GM06990 (cell line): ENCODE measurements around the gene FBXO15.

Experiments used
- DNase-seq: peaks from one replicate; pipeline ENCODE4 v3.0.0-alpha.2; 2011; ENCODE audit not compliant: insufficient read length; ENCODE audit errors: extremely low read depth
- H3K27me3 ChIP-seq: replicated peaks from 2 replicates; pipeline ENCODE4 v1.6.0; 2011; ENCODE audit warnings: low read length; ENCODE audit not compliant: control insufficient read depth, insufficient read depth
- H3K36me3 ChIP-seq: 2 replicates; pipeline ENCODE4 v1.5.1; 2011; ENCODE audit warnings: low read length; ENCODE audit not compliant: control insufficient read depth, insufficient read depth
- H3K4me3 ChIP-seq: replicated peaks from 2 replicates; pipeline ENCODE4 v1.5.1; 2011; ENCODE audit warnings: low read depth, mild to moderate bottlenecking, control low read depth, low read length
- TF ChIP-seq, protein P1 (sequence below): IDR thresholded peaks from 2 replicates; pipeline ENCODE4 v1.5.1; 2011; ENCODE audit warnings: low read length, control low read depth, mild to moderate bottlenecking, inconsistent platforms; ENCODE audit not compliant: insufficient read depth, poor library complexity, severe bottlenecking

Gene FBXO15

DNA sequence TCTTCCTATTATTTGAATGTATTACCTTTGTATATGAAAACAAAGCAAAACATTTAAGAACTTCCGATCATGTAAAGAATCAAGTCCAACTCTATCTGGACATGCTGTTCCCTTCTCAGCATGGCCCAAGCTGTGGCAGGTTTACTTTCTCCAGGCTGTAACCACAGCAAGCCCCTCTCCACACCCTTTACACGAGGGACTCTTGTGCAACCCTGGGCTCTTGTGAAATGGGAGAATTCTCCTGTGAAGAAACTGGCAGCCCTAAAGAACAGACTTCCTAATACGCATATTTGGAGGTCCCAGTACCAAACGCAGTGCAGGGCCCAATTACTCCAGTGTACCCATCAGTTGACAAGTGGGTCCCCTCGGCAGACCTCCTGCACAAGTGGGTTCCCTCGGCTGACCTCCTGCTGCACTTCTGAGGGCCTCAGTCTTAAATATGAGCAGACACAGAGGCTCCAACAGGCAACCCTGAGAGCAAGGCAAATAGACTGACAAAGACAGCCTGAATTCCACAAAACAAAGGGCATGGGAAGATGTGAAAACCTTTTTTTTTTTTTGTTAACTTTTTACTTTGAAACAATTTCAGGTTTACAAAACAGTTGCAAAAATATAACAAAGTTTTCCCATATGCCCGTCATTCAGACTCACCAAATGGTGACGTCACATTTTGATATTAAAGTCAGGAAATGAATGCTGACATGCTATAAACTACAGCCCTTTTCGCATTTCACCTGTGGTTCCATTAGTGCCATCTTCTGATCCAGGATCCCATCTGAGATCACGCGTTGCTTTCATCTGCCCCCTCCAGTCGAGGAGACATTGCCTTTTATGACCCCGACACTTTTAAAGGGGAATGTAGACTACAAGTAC is 78.2 kb downstream of the FBXO15 start:
- TF ChIP-seq, protein P1, sequence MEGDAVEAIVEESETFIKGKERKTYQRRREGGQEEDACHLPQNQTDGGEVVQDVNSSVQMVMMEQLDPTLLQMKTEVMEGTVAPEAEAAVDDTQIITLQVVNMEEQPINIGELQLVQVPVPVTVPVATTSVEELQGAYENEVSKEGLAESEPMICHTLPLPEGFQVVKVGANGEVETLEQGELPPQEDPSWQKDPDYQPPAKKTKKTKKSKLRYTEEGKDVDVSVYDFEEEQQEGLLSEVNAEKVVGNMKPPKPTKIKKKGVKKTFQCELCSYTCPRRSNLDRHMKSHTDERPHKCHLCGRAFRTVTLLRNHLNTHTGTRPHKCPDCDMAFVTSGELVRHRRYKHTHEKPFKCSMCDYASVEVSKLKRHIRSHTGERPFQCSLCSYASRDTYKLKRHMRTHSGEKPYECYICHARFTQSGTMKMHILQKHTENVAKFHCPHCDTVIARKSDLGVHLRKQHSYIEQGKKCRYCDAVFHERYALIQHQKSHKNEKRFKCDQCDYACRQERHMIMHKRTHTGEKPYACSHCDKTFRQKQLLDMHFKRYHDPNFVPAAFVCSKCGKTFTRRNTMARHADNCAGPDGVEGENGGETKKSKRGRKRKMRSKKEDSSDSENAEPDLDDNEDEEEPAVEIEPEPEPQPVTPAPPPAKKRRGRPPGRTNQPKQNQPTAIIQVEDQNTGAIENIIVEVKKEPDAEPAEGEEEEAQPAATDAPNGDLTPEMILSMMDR: no peak
- H3K36me3 ChIP-seq: no peaks in the 10 kb centered on the region
- H3K27me3 ChIP-seq: no peaks in the 10 kb centered on the region; the same call in 1 of the 2 replicates
- DNase-seq: no peak
- H3K4me3 ChIP-seq: no peak overlapping the region

GRCh38 chr18:74068296-74068695 is 79.3 kb downstream of the FBXO15 start:
- H3K4me3 ChIP-seq: no peak overlapping the region
- TF ChIP-seq, protein P1: no peak

GRCh38 chr18:74066018-74066417 is 81.6 kb downstream of the FBXO15 start:
- Histone ChIP-seq H3K27me3 (no peaks in the 10 kb centered on the region; the same call in 1 of the 2 replicates), H3K4me3 (no peak overlapping the region), H3K36me3 (no peaks in the 10 kb centered on the region)
- TF ChIP-seq, protein P1: no peak
- no peak for DNase-seq

More at GRCh38 chr18:74068296-74068695, 79.3 kb downstream of the FBXO15 start:
- Histone ChIP-seq H3K27me3 (no peaks in the 10 kb centered on the region; the same call in 1 of the 2 replicates), H3K36me3 (no peaks in the 10 kb centered on the region)
- DNase-seq: no peak

DNA sequence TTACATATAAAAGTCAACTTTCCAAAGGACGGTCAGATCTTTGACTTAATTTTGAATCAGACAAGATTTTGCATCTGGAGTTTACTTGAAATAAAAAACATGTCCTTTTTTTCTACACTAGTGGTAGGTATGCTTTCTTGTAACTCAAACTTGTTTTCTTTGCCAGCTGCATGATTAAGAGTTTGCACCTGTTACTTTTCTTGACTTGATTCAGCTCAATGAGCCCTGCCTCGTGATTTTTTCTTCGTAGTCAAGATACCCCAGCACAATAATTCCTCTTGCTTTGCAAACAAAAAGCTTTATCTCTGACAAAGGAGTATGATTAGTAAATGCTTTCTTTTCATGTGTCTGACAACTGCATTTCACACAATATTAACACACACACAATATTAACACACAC is 82.3 kb downstream of the FBXO15 start:
- DNase-seq: no peak
- TF ChIP-seq, protein P1: no peak
- Histone ChIP-seq H3K4me3 (no peak overlapping the region), H3K27me3 (no peaks in the 10 kb centered on the region; the same call in 1 of the 2 replicates), H3K36me3 (no peaks in the 10 kb centered on the region)

DNA sequence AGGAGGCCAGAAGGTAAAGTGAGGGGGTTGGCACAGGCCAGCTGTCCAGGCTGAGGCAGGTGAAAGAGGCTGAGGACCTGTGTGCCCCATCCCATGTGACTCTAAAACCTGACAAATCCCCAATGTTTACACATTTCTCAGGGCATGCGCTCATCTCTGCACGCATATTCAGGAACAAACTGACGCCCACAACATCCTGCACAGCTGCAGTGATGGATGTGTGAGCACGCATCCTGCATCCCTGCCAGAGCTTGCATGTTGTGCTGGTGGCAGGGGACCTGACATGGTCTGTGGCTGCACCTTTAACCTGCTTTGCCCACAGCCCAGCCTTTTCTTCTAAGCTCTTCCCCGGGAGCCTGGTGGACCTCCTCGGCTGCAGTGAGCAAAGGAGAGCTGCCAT is 83.1 kb downstream of the FBXO15 start:
- no peak overlapping the region for H3K4me3 ChIP-seq
- H3K36me3 ChIP-seq: no peaks in the 10 kb centered on the region
- TF ChIP-seq, protein P1: no peak
- no peak for DNase-seq
- H3K27me3 ChIP-seq: no peaks in the 10 kb centered on the region; the same call in 1 of the 2 replicates

DNA sequence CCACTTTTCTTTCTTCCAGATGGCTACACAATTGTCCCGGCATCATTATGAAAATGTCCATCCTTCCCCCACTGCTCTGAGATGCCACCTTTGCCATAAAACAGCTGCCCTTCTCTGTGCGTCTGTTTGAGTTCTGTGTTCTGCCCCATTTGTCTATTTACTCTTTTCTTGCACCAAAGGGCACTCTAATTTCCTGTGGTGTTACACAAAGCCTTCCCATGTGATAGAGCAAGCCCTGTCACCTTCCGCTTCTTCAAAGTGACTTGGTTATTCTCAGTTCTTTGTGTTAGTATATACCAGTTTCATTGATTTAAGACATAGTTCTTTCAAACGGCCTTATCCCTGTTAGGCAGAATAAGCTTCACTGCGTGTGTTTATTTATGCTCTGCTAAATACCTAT is 84.1 kb downstream of the FBXO15 start:
- H3K36me3 ChIP-seq: no peaks in the 10 kb centered on the region
- no peaks in the 10 kb centered on the region; the same call in 1 of the 2 replicates for H3K27me3 ChIP-seq
- no peak overlapping the region for H3K4me3 ChIP-seq
- DNase-seq: no peak
- TF ChIP-seq, protein P1: no peak
